HG02798 (cell line): ENCODE measurements around the gene PTPRJ.

Experiments
- ATAC-seq: cut with Tn5 transposase; IDR thresholded peaks from one replicate; pipeline ENCODE4 v1.9.1; 2021; ENCODE audit warnings: mild to moderate bottlenecking; ENCODE audit not compliant: unreplicated experiment, poor library complexity

PTPRJ gene

DNA sequence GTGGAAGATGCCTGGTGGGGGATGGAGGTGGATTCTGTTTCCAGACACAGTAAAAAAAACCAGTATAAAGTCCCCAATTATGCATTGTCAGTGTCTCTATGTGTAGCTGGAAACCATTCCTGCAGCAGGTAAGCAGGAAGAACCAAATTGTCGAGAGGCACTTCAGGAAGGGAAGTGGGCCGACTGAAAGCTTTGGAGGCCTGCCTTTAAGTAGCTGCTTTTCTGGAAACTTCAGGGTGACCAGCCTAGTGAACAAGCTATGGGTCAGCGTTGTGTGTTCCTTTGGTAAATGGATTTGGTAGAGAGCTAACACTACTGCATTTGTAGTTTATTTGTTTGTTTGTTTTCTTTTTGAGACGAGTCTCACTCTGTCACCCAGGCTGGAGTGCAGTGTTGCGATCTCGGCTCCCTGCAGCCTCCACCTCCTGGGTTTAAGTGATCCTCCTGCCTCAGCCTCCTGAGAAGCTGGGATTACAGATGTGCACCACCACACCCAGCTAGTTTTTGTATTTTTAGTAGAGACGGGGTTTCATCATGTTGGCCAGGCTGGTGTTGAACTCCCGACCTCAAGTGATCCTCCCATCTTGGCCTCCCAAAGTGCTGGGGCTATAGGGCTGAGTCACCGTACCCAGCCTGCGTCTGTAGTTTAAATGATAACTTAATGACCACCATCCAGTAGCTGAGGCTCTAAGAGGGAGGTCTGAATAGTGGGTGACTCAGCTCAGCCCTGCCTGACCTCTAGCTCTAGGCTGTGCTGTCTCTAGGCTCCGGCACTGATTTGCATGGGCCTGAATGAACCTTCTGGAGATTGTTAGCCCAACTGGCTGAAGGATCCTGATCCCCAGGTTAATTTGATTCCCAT lies 12.8 kb downstream of the PTPRJ start:
- no peak for ATAC-seq

DNA sequence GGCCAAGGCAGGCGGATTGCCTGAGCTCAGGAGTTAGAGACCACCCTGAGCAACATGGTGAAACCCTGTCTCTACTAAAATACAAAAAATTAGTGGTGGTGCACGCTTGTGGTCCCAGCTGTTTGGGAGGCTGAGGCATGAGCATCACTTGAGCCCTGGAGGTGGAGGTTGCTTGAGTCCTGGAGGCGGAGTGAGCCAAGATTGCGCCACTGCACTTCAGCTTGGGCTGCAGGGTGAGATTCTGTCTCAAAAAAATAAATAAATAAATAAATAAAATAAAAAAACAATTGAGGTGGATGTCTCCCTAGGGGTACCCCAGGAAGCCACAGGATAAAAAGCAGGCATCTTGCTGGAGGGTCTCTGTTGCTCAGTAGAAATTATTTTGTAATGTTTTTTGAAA lies 14.1 kb downstream of the PTPRJ start:
- no peak for ATAC-seq

DNA sequence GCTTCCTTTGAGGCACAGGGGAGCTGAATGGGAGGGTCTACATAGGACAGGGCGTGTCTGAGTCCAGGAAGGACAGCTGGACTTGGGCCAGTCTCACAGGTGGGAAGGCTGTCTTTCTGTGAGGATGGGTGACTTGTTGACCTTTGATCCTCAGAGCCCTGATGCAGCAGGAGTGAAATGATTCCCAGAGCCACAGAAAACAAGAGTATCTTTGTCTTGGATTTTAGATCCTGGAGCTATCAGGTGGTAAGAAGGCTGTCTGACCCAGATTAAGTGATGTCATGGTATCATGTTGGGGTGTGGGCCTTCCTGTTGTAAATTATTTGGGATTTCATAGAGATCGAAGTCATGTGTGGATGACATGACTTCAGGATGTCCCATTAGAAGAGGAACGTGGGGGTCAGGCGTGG lies 15.0 kb downstream of the PTPRJ start:
- no peak for ATAC-seq

DNA sequence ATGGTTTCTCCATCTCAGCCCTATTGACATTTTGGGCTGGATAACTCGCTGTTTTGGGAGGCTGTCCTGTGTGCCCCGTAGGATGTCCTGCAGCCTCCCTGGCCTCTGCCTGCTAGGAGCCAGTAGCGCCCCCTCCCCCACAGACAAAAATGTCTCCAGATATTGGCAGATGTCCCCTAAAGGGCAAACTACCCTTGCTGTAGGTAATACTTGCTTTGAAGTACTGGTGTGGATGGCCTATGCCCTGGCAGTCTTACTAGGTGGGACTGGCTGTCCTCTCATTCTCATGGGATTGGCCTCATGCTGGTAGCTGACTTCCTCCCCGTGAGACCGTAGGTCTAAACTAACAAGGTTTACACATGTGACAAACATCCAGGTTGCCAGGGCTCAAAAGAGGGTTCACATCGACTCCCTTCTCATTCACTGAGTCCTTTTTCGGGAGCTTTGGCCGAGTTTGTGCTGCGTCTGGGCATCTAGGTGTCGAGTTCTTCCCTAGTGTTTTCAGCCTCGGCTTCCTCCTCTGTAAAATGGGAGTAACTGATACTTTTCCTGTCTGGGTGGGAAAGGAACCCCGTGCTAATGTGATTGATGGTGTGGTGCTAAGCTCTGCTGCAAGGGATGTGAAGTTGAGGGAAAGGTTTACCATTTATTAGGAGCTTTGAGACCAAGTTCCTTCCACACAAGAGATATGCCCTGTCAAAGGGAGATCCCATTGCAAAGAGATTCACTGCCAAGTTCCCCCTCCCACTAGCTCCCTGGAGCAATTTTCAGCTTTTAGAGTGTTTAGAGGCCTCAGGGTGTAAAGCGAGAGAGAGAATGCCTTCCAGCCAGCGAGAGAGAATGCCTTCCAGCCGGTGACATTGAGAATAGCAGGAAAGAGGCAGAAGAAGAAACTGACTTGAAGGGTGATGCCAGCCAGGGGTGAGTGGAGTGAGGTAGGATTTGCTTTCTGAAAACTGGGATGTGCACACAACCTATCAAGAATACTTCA lies 17.0 kb downstream of the PTPRJ start:
- ATAC-seq, result no peak

DNA sequence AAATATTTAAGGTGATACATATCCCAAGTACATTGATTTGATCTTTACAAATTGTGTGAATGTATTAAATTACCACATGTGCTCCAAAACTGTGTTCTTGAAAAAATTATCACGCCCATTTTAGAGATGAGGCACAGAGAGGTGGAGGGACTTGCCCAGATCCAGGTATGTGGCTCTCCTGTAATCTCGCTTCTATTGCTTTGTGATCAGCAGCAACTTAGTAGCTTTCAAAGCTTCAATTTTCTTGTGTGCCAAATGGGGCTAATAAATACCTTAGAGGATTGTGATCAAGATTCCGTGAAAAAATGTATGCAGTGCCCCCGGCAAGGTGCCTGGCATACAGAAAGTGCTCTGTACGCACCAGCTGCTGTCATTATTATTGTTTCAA lies 18.0 kb downstream of the PTPRJ start:
- ATAC-seq, result no peak

DNA sequence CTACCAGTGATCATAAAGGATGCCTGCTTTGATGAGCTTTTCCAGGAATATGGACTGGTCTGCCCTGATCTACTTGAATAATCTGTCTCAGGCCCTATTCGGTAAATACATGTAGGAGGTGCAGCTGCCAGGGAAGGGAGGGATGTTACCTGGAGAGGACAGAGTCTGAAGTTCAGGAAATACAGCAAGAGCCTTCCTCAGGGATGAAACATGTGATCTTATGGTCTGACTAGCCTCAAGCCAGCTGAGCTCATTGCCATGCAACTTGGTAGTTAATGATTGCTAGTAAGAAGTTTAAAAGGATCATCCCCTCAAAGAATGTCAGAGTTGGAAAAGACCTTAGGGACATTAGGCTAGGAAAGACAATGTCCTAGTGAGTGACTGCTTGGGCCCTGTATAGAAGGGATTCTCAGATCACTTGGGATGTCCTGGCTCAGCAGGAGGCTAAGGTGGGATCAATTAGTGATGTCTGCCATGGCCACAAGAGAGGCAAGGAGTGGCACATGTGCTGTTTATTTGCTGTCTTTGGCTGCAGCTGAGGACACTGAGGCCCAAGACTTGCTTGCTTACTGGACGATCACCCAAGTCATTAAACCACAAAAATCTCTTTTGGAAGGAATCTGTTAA lies 18.5 kb downstream of the PTPRJ start:
- ATAC-seq, result no peak

DNA sequence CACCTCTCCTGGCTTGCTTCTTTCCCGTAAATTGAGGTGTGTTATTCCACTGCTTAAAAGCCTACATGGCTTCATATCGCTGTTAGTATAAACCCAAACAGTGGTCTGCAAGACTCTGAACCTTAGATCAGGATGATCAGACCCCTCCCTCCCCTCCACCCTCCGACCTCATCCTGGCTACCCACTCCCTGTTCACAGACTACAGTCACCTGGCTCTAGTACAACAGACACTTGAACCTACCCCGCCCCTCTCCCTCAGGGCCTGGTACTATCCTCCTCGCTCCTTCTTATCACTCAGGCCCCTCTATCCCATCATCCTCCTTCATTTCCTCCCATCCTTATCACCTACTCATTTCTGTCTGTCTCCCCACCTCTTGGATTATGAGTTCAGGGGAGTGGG lies 20.1 kb downstream of the PTPRJ start:
- no peak for ATAC-seq

DNA sequence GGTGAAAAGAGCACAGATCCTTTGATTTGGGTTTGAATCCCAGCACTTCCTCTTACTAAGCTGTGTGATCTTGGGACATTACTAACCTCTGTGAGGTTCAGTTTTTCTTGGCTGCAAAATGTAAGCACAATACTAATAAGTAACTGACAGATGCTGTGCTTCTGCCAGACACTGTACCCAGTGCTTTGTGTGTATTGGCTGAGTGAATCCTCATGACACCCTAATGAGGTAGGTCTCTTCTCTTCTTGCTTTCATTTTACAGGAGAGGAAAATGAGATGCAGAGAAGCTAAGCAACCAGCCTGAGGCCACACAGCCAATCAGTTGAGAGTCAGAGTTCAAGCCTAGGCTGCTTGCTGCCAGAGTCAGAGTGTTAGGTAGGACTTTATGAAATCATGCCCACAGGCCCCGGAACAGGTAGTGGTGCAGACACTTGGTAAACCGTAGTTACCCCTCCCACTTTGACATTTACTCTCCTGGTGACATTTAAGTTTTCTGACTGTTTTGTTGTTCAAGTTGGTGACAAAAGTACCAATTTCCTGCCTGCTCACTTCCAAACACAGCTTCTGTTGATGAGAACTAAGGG lies 21.2 kb downstream of the PTPRJ start:
- peak; percentile 86 for ATAC-seq

DNA sequence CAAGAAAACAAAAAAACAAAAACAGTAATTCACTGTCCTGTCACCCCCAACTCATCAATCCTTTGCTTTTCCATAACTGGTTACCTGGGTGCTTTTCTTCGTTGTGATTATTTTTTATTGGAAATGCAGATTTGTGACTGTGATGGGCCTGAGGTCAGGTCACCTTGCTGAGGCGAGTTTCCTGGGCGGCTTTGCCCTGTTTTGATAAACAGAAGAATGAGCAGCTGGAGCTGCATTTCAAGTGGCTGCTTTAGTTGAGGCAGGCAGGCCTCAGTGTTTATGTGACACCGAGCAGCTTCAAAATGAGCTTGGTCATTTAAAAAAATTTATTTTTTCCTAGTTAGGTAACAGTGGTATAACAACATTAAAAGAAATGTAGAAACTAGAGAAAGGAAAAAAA lies 22.2 kb downstream of the PTPRJ start:
- ATAC-seq, result no peak

DNA sequence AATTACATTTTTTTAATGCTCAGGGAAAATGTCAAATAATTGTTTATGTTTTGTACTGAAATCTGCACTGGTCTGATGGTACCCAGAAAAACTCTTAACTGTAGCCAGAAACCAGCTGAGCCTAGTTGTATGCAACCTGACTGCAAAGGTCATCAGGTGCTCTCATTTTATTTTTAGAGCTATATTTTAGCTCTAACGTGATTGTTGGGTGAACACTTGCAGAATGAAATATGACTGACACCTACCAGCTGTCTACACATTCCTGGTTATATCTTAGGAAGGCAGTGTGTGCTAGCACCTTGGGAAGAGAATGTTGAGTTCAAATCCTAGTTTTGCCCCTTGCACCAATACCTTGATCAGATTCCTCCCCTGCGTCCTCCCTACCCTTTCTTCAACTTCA lies 23.6 kb downstream of the PTPRJ start:
- no peak for ATAC-seq

DNA sequence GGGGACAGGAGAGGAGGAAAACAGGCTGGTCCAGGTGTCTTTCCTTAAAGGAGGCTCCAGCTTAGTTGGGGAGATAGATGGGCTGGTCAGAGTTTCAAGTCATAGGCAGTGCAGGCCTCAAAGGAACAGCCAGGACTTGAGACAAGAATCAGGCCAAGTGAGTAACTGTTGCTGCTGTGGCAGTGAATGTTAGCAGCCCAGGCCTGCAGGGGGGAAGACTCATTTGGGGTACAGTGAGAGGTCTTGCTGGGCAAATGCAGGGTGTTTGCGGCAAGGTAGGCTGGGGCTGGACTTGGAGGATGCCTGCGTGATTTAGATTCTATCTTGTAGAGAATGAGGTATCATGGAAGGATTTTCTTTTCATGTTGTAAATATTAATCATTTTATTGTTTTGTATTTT lies 24.1 kb downstream of the PTPRJ start:
- ATAC-seq, result no peak

DNA sequence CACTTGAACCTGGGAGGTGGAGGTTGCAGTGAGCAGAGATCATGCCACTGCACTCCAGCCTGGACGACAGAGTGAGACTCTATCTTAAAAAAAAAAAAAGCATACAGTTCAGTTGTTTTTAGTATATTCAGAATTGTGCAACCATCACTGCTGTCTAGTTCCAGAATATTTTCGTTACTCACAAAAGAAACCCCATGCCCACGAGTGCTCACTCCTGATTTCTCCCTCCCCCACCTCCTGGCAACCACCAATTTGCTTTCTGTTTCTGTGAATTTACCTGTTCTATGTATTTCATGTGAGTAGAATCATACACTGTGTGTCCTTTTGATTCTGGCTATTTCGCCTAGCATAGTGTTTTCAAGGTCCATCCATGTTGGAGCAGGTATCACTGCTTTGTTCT lies 24.8 kb downstream of the PTPRJ start:
- no peak for ATAC-seq

DNA sequence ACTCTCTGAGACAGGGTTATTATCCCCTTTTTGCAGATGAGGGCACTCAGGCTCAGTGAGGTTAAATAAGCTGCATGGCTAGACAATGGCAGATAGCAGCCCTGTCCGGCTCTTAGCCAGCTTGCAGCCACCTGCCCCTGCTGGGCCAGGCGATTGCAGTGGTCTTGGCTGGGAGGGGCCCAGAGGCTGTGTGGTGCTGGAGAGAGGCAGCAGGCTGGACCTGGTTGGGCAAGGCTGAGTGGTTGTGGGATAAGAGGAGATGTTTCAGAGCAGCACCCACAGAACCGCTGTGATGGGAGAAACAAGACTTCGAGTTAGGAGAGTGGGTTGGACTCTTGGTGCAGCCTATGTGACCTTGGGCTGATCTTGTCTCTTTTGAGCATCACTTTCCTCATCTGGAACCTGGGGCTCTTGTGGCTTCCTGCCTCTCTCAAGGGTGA lies 25.5 kb downstream of the PTPRJ start:
- ATAC-seq, result no peak

DNA sequence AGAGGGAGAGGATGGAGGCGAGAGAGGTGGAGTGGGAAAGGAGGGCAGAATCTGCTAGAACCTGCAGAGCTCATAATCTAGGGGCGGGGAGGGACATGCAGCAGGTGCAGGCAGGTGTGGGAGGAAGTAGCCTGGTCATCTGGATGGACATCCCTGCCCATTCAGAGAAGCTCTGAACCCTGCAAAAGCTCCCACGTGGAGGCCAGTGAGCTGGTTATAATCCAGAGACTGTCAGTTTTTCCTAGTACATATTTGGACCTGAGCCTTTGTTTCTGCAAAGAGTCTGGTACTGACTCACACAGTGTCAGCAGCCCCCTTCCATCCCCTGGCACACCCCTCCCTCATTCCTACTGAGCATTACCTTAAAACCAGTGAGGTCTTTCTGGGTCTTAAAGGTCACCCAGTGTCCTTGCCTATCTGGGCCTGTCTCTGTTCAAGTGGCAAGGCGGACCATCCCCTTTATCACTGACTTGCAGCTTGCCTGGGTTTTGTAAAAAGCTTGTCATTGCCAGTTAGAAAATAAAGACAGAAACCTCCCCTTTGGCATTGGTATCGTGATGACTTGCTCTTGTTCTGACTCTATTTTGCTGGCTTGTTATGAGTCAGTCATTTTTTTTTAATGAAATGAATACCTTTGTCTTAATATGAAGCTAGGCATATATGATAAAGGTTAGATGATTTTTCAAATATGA lies 26.1 kb downstream of the PTPRJ start:
- ATAC-seq, result peak; percentile 45

DNA sequence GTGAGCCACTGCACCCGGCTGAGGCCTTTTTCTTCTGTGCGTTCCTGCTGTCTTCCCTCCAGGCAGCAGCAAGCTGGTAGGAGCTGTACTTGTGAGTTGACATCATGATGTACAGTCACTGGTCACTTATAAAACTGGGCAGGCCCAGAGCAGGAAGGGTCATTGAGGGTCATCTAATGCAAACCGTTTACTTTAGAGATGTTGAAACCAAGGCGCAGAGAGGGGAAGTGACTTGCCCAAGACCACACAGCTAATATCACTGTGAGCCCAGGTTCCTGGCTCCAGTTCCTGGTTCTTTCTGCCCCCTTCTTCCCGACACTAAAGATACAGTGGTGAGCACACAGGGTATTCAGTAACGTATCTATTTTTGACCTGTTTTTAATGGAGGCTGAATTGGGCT lies 27.3 kb downstream of the PTPRJ start:
- no peak for ATAC-seq

DNA sequence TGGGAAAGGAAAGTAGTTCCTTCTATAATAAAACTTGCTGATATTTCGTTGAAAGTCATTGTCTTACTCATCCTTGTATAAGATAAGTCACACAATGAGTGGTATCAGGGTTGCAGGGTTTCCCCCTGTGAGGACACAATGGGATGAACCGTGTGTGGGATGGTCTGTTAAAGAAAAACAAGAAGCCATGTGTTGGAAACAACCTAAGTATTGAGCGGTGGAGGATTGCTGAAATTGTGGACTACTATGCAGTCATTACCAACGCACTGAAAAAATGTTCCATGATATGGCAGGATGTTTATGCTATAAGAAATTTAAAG lies 28.6 kb downstream of the PTPRJ start:
- peak; percentile 42 for ATAC-seq

DNA sequence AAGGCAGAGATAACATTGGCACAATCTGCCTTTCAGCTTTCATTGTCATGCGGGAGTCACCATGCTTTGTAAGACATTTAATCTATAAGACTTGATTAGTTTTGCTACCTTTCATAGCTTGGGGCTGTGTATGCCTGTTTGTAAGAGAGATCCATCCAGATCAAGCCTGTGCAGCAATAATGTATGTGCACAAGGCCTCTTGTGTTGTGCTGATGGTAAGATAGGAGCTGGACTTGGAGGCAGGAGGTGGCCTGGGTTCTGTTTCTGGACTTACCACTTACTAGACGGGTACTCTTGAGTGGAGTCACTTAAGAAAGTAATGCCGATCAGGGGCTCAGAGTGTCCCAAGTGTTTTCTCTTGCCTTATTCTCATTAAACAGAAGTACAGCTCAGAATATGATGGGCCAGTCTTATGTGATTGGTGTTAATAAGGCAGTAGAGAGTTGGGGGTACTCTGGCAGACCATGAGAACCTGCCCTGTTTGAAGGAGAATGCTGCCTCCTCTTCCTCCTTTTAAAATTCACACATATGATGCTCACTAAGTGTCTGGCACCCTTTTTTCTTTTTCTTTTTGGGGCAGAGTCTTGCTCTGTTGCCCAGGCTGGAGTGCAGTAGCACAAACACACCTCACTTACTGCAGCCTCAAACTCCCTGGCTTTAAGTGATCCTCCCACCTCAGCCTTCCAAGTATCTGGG lies 30.9 kb downstream of the PTPRJ start:
- ATAC-seq, result no peak

DNA sequence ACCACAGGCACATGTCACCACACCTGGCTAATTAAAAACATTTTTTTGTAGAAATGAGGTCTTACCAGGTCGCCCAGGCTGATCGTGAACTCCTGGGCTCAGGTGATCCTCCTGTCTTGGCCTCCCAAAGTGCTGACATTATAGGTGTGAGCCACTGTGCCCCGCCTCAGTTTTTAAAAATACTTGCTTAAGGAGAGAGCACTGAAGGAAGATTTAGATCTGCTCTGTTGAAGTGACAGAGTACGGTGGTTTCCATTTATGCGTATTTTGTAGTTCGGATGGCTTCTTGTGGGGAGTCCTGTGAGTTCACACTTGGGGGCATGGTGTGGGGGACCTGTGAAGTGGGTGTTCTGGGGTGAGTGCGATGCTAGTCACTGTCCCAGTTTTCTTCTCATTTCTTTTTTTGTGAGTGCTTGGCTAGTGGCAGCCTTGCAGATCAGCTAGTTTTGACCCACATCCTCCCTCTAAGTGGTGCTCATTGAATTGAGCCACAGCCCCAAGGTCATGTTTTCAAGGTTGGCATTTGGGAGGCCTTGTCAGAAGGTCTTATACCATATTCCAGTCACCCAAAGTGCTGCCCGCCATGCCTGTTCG lies 31.5 kb downstream of the PTPRJ start:
- no peak for ATAC-seq

DNA sequence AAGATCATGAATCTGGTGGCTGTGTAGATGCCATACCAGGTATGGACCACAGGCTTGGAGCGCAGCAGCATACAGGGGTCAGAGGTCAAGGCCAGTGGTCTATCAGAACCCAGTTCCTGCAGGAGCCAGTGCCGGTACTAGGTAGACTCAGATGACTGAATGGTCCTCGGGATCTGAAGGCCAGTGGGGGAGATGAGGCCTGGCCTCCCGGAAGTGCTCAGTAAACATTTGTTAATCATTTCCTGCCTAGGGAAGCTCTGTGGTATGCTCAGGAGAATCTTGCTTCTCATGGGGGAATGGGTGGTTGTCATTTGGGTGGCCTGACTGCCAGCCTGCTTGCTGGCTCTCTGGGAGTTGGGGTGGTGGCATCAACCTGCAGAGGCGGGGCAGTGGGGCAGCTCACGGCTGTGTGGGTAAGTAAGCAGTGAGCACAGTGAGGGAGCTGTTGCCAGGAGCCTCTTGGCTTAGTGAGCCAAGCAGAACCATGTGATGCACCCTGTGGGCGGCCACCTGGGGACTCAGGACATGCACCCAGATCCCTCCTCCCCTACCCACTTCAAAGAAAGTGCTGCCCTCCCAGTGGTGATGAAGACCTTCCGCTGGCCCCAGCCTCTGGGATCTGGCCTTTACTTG lies 33.0 kb downstream of the PTPRJ start:
- ATAC-seq, result peak; percentile 75
